ENCODE data around the gene CERS6.

The CERS6 gene

DNA sequence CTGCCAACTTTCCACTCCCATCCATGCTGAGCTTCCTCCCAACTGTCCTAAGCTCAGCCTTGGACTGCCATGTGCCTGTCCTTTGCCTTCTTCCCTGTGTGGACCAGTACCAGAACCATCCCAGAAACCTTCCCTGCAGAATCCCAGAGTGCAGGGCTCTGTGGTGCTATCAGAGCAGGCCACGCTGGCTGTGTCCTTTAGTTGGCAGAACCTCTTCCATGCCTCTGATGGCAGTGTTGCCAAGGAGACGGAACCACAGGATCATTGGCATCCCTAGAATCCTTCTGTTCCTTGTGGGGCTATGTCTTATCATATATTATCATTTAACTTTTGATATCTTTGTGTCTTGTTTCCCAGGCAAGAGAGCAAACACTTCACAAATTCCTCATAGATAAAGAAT is 273.4 kb downstream of the CERS6 start:
- DNase-seq (ENCODE audit: low read depth, low spot score) = no peak

DNA sequence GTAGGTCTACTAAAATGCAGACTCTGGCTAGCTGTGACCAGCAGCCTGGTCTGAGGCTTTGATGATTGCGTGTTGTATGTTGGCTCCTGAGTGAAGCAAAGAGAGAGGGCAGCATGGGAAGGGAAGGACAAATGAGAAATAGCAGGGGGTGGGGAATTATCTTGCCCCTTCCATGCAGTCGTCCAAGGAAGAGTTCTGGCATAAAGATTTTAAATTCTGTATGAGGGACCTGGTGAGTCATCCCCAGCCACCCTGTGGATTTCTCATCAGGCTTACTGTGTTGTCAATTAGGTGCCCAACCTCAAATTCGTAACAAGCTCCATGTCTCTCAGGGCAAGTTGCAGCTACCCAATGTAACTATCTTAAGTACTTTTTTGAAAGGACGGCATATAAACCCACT is 274.3 kb downstream of the CERS6 start:
- DNase-seq (ENCODE audit: low read depth, low spot score) = peak; percentile 18

DNA sequence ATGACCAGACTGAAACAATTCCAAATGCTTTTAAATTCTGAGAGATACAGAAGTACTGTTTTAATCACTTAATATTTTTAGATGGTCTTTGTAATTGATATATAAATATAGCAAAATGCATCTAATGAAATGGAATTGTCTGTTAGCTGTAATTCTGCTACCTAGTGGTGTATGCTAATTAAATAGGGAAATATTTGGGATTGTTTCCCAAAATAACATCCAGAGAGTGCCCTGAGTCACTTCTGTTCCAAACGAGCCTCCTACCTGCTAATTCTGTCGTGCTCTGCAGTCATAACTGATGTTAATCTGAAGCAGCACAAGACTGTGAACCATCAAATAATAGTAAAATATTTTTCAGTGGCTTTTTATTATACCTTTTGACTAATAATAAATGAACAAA is 274.9 kb downstream of the CERS6 start:
- DNase-seq (ENCODE audit: low read depth, low spot score) = no peak

DNA sequence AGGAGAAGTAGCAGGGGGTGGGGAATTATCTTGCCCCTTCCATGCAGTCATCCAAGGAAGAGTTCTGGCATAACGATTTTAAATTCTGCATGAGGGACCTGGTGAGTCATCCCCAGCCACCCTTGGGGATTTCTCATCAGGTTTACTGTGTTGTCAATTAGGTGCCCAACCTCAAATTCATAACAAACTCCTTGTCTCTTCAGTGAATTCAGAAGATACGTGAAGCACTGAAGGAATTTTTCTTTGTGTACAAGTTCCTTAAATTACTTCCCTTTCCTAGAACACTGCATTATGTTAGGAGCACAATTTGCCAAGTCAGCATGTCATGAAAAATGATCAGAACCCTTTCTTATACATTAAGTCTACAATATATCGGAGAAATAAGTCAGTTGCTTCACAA is 275.5 kb downstream of the CERS6 start:
- peak; percentile 9 for DNase-seq (ENCODE audit: low read depth, low spot score)

DNA sequence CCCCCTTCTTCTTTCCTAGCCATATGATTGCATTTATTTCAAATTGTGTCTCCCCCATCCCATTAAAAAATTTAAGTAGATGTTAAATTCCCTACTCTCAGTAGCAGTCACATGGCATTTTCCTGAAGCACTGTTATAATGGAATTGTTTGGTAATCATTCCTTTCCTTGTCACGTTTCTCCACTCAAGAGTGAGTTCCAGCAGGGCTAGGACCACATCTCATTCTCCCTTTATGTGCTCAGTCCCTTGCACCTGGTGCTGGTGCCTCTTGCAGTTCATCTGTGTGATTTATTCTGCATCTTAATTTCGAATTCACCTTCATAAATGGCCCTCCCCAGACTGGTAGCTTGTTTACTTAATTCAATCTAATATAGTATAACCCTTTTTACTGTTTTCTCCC is 276.0 kb downstream of the CERS6 start:
- DNase-seq (ENCODE audit: low read depth, low spot score) = no peak

DNA sequence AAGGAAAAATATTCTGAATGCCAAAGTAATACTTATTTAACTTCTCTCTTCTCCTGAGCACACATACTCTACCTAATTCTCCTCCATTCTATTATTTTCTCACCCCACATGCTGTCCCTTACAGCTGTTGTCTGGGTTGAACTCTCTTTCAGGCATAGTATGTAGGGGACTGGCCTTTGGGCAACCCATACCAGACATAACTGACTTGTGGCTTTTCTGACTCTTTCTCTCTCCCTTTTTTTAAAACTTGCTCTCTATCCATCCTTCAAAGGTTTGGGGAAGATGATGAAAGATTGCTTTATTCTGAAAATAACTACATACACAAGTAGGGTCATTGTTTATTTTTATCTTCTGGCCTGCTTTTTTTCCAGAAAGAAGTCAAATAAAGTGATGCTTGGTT is 276.4 kb downstream of the CERS6 start:
- DNase-seq (ENCODE audit: low read depth, low spot score) = no peak

DNA sequence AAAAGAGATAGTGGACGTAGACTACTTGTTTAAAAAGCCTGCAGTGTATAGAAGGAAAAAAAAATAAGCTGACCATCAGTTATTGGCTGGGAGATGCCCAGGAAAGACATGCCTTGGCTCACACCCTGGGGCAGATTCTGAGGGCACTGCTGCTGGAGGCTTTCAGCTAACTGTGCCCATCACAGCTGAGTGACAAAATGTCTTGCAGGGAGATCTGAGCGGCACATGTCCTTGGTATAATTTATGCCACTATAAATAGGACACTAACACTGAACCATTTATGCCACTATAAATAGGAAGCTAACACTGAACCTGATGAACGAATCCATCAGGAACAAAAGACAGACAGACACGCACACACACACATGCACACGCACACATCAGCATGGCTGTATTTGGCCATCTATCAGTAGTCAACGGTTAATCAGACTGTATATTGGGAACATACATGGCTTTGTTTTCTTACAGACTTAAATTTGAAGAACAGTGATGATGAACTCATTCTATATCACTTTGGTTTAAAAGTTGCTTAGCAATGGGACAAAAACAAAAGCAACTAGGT is 278.2 kb downstream of the CERS6 start:
- DNase-seq (ENCODE audit: low read depth, low spot score) = no peak

DNA sequence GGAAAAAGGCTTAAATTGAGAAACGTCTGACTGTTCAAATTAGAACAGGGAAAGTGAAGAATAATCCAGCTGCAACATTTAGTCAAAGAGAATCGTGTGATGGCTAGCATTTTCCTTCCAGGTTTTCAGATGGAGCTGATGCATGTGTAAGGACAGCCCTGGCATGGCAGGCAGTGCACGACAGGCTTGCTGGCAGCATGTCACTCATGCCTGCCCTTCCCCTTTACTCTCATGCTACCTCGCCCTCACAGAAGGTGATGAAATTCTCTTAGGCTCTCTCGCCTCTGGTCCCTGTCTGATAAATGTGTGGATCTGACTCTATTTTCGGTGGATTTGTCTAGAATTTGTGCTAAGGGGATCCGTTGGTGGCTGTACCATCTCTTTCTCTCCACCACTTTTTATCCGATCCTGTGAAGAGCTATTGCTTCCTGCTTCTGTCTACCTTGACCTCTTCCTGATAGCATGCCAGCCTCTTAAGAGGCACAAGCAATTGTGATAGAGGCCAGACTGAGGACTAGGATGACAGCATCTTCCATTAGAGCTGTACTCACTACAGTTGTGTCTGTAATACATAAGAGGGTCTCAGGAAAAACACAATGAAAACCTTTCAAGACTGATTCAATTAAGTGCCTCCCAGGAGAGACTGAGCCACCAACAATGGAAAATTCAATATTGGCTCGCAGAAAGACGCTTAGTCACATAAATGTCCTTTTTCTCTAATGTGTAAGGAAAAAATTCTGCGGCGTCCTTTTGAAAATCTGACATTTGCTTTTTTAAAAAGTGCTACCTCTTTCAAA is 280.8 kb downstream of the CERS6 start:
- no peak for DNase-seq (ENCODE audit: low read depth, low spot score)

DNA sequence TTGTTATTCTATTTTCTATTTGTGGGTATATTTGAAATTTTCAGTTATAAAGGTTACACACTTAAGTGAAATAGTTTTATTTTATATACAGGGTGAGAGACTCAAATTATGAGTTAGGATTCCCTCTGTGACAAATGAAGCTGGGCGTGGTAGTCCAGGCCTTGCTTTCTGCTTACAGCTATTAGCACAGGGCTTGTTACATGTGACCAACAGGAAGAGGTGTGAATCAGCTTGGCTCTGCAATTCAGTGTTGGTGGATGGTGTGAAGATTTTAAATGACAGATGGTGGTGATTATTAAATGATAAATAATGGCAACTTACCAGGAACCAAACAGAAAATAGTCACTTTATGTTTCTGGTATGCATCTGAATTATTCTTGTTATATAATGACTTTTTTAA is 282.0 kb downstream of the CERS6 start:
- no peak for DNase-seq (ENCODE audit: low read depth, low spot score)

DNA sequence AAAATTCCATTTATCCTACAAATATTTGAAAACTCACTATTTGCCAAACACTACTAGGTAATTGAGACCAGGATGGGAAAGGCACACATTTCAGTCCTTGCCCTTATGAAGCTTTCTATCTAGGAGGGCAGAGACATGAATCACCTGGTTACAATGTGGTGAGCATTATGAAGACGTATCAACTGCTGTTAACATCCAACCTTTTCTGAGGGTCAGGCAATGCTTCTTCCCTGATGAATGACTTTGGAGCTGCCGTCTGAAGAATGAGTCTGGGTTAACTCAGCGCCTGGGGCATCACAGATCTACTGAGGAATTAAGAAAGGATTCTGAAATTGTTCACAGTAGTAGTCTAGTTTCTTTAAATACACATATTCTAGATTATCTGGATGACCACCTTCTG is 284.3 kb downstream of the CERS6 start:
- no peak for DNase-seq (ENCODE audit: low read depth, low spot score)

DNA sequence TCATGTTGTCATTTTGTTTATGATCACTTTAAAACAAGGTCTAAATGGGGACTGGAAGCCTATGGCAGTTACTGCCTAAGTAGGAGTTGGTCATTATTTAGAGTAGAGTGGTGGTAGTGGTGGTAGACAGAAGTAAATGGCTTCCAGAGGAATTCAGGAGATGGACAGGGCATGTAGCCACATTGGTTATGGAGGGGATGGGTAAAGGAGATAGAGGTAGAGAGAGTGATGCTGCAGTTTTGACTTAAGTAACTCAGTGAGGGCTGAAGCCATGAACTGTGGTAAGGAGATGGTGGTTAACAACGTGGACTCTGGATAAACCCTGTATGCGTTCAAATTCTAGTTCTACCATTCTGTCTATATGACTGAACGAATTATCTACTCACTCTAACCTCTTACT is 284.7 kb downstream of the CERS6 start:
- no peak for DNase-seq (ENCODE audit: low read depth, low spot score)

DNA sequence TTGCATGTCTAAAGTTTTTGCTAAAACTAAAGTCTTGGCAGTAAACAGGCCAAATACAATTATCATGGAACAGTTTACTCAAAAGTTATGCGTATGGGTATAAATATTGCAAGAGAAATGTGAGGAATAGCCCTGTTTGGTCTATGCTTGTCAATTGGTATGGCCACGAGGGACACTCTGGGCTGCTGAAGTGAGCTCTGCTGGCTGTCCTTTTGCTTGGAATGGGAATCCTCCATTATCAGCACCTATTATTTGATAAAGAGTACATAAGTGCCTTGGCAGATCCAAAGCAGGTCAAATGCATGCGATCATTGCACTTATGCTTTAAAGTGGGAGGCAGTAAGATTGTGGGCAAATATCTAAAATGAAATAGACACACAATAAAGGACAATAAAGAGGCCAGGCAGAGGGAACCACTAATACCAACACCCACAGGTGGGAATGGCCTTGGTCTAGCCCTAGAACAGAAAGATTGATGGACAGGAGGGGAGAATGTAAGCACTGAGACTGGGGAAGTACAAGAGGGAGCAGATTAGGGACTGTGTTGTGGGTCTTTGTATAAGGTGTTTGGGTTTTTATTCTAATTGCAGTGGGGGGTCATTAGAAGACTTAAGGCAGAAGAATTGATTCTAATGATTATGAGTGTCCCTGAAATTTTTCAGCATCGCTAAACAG is 286.3 kb downstream of the CERS6 start:
- DNase-seq (ENCODE audit: low read depth, low spot score) = no peak

DNA sequence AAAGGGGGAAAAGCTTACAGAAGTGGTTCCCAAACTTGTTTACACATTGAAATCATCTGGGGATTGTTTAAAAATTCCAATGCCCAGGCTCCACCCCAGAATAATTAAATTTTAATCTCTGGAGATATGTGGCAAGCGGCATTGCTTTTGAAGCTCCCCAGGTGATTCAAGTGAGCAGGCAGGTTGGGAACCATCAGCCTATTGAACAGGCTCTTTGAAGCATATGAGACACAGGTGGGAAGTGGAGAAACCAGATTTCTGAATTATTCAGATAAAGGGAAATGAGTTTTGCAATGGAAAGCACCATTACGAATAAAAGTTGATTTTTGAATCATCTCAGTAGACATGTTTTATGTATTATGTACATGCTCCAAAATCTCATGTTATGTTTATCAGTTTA is 288.8 kb downstream of the CERS6 start:
- DNase-seq (ENCODE audit: low read depth, low spot score) = no peak

DNA sequence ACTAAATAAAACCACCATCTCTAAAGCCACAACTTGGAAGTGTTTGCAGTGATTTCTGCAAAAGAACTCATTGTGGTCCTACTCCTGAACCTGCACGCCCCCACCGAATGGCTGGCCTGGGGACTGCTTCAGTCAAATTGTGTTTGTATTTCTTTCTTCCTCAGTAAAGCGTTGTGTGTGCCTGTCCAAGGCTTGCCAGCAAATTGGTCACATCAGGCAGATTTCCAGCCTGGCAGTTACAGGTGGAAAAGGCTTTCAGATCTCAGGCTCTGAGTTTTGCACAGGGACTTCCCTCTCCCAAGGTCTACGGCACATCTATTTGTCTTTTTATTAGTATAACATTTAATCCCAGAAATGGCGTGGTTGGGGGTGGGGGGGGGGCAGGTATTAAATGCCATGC is 292.4 kb downstream of the CERS6 start:
- DNase-seq (ENCODE audit: low read depth, low spot score) = no peak

DNA sequence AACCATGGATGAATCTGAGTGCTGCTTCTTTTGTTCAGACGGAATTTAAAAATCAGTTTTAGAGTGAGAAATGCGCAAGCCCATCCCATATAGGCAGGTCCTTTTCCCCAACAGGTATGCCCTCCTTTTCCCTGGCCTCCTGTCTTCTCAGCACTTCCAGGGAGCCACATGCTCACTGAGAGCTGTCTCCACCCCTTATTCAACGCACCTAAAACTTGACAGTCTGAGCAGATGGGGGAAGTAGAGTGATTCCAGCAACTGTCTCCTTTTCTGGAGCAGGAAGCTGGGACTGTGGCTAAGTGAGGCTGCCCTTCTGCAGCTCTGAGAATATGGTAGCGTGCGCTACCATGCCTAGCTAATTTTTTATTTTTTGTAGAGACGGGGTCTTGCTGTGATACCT is 293.2 kb downstream of the CERS6 start:
- DNase-seq (ENCODE audit: low read depth, low spot score) = no peak

DNA sequence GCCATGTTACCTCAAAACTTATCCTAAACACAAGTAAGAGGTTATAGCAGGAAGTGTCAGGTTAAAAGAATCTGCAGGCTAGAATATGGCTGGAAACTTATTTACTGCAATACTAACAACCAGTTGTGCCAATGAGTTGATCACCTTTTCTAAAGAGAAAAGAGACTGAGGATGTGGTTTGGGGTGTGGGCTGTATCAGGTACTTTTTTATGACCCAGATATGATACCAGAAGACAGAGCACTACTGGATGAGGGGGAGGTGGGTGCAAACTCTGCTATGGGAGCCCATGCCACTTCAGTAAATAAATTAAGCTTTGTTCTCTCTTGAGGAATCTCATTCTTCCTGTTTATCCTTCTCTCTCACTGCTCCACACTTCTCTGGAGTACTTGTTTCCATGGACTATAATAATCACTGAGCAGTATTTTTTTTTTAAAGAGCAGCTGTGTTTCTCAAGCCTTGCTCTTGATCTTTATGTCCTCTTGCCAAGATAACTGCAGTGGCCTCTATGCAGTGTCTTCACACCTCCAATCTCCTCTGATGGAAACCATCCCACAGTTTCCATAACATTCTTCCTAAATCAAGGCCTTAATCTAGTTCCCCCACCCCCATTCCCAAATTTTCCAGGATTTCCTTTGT is 295.1 kb downstream of the CERS6 start:
- no peak for DNase-seq (ENCODE audit: low read depth, low spot score)

DNA sequence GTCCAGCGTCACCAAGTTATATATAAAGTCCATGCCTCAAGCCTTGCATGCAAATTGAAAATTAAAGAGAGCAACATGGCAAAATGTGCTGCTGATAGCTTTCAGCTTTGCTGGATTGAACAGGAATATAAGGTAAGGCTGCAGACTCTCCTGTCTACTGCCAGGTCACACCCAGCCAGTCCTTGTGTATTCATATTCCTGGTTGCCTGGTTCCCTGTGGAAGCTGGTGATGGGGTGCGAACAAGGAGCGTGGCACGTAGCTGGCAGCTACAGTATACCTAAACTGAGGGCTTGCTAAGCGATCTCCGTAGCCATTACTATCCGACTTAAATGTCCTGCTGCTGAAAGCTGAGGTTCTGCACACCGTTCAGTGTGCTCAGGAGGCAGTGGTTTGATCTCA is 296.3 kb downstream of the CERS6 start:
- no peak for DNase-seq (ENCODE audit: low read depth, low spot score)

DNA sequence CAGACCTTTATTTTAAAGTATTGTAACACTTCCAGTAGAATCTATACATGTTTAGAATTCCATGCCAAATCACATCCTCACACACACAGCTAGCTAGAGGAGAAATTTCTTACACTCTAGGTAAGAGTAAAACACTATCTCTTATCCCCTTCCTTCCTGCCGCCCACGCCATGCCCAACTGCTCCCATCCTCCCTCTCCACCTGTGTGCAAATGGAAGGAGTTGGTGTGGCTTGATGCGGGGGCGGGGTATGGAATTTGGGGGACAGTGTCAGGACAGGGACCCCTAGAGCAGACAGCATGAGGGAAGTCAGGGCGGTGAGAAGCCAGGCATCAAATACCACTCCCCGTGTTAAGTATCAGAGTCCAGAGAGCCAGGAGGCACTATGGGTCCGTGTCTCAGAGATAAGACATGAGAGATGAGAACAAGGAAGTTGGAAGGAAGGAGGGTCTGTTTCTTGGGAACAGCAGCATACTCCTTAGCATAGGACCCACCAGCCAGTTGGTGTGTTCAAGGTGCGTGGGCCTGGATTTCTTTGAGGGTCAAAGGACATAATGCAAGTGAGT is 297.8 kb downstream of the CERS6 start:
- no peak for DNase-seq (ENCODE audit: low read depth, low spot score)

DNA sequence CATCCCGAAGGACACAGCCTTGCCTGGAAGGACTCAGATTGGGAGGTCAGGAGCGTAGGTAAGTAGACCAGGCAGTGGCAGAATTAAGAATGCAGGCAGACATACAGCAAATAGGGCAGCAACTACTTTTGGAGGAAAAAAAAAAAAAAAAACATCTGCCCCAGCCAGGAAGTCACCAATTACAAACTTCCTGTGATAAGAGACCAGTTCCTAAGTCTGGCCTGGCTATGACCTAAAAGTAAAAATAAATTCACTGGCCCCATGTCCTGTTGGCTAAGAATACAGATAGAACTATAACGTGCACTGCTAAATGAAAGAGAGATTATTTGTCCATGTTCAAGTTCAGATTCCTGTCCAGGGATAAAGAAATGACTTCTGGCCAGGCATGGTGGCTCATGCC is 301.2 kb downstream of the CERS6 start:
- DNase-seq (ENCODE audit: low read depth, low spot score) = no peak

DNA sequence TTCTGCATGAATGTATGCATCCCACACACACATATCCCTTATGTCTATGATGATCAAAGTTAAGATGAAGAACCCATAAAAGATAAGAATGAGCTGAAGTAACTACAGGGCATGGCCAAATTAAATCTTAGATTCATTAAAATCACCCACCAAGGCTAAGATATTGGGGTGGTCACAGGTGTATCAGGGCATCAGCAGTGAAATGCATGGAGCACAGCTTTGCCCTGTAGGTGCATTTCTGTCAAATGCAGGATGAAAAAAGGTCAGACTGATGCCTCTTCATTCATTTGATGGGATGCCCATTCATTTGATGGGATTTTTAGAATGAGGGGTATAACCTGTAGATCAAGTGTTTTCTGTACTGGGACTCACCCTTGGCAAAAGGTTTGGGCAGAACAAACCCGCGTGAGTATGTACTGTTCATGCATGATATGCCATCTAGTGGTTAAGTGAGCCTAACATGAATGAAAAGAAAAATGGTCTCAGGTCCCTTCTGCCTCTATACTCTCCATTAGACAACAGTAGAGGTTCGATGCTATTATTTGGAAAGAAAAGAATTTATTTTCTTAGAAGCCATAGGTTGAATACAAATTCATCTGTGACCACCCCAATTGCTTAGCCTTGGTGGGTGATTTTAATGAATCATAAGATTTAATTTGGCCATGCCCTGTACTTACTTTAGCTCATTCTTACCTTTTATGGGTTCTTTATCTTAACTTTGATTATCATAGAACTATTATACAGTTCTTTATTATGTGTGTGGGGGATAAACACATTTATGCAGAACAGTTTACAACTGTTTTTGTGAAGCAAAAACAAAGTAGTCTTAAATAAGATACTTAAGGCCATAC is 303.1 kb downstream of the CERS6 start:
- DNase-seq (ENCODE audit: low read depth, low spot score) = peak; percentile 17

DNA sequence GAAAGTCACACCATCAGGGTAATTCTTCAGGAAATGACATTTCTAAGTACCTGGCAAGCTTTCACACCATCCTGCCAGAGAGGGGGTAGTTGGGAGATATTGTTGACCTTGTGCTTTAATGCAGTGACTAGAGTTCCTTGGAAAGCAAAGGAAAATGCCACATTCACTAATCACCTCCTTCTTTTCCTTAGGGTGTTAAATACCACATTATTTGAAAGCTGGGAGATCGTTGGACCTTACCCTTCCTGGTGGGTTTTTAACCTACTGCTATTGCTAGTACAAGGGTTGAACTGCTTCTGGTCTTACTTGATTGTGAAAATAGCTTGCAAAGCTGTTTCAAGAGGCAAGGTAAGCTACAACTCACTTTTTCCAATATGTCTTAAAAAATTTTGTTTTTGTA is 309.3 kb downstream of the CERS6 start:
- DNase-seq (ENCODE audit: low read depth, low spot score) = no peak
